HFF-Myc (cell line): ENCODE results near the gene RAB40AL.

Experiments
- DNase-seq: peaks from one replicate; pipeline ENCODE4 v3.0.0-alpha.2; 2011; ENCODE audit warnings: low read depth; ENCODE audit errors: extremely low read depth
- H3K4me3 ChIP-seq: replicated peaks from 2 replicates; pipeline ENCODE4 v1.5.1; 2011; ENCODE audit warnings: low read depth, mild to moderate bottlenecking, control low read depth, low read length
- TF ChIP-seq, protein P1 (sequence below): IDR thresholded peaks from 2 replicates; pipeline ENCODE4 v1.5.1; 2012; ENCODE audit warnings: mild to moderate bottlenecking, low read depth, low read length, control low read depth; ENCODE audit errors: missing control alignments

RAB40AL gene

DNA sequence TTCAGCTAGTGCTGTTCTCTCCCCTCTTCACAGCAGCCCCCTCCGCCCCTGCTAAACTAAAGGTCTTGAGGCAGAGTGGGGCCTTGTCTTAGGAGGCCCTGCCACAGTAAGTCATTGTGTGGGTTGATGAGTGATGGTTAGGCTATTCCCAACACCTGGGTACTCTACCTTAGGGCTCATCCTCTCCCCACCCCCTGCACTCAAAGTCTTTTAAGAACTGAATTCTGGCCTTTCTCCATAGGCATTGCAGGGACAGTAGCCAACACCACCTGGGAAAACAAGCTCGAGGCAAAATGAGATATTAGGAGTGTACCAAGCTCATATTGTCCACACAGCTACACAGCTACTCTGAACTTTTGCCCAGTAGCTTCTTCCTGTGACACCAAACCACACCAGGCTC lies 42.5 kb downstream of the RAB40AL start:
- no peak for DNase-seq
- TF ChIP-seq, protein P1, sequence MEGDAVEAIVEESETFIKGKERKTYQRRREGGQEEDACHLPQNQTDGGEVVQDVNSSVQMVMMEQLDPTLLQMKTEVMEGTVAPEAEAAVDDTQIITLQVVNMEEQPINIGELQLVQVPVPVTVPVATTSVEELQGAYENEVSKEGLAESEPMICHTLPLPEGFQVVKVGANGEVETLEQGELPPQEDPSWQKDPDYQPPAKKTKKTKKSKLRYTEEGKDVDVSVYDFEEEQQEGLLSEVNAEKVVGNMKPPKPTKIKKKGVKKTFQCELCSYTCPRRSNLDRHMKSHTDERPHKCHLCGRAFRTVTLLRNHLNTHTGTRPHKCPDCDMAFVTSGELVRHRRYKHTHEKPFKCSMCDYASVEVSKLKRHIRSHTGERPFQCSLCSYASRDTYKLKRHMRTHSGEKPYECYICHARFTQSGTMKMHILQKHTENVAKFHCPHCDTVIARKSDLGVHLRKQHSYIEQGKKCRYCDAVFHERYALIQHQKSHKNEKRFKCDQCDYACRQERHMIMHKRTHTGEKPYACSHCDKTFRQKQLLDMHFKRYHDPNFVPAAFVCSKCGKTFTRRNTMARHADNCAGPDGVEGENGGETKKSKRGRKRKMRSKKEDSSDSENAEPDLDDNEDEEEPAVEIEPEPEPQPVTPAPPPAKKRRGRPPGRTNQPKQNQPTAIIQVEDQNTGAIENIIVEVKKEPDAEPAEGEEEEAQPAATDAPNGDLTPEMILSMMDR: no peak
- no peak overlapping the region for H3K4me3 ChIP-seq

DNA sequence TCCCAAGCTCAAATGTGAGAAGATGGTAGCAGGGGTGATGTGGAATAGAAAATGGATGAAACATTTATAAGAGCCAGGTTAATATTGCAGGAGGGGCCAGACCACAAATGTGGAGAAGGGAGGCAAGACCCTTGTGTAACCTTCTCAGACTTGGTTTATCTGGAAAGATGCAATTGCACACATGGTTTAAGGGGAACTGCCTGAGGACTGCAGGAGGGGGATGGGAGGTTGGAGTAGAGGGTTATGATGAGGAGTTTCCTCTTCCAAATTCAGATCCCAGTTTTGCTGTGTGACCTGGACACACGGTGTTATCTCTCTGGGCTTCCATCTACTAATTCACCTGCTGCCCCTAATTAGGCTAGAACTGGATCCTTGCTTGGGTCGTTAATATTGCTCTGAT lies 46.1 kb downstream of the RAB40AL start:
- TF ChIP-seq, protein P1: no peak
- DNase-seq: no peak
- H3K4me3 ChIP-seq: no peak overlapping the region

DNA sequence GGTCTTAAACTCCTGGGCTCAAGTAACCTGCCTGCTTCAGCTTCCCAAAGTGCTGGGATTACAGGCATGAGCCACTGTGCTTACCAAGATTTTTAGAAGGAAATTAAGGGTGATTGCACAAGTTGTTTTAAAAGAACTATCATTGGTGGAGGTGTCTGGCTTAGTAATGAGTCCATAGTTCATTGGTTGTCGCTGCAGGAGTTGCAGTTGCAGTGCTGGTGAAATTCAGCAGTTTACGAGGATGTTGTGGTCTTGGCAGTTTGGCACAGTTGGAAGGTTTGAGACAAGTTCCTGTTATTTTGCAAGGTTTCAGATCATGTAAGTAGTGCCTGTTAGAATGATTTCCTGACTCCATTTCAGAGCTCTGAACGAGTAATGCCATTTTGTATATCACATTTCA lies 48.1 kb downstream of the RAB40AL start:
- TF ChIP-seq, protein P1: no peak
- H3K4me3 ChIP-seq: no peak overlapping the region
- no peak for DNase-seq
